K562 (cell line): Measurements from ENCODE around the gene TRAF3IP3. TPM values are rescaled to one million over a fixed set of nuclear protein-coding genes. Genes with fewer than 3 reads are reported as not detected.

ENCODE experiments used
- BDP1 ChIP-seq: IDR thresholded peaks from 3 replicates; pipeline ENCODE4 v1.6.1; 2011; ENCODE audit not compliant: insufficient read length, insufficient read depth
- GATAD2A ChIP-seq: fragments of 450-650 bp; IDR thresholded peaks from 2 replicates; pipeline ENCODE4 v1.6.1; 2017
- IRF1 ChIP-seq: sonication (generic); formaldehyde crosslinking; IDR thresholded peaks from 2 replicates; pipeline ENCODE4 v1.8.0; 2022; ENCODE audit warnings: missing genetic modification reagents, mild to moderate bottlenecking, borderline replicate concordance
- NFRKB ChIP-seq: fragments of 450-650 bp; IDR thresholded peaks from 2 replicates; pipeline ENCODE4 v1.6.1; 2016; ENCODE audit warnings: low read depth
- RBM22 ChIP-seq: fragments of 200-400 bp; formaldehyde crosslinking; IDR thresholded peaks from 2 replicates; pipeline ENCODE4 v1.6.1; 2018; ENCODE audit warnings: low read length, low read depth; ENCODE audit not compliant: poor library complexity, severe bottlenecking
- REST ChIP-seq, 2 experiments: fragments of 450-650 bp; formaldehyde crosslinking in 1 of 2; IDR thresholded peaks; 2 replicates each; pipeline versions ENCODE4 v1.4.0 to v1.6.1; 2014 to 2020; ENCODE audit warnings: mild to moderate bottlenecking in 2 of 2, borderline replicate concordance in 1 of 2, low read depth in 1 of 2
- STAG1 ChIP-seq: sonication (generic); formaldehyde crosslinking; IDR thresholded peaks from 2 replicates; pipeline ENCODE4 v1.5.0; 2020; ENCODE audit warnings: missing genetic modification reagents, borderline replicate concordance
- polyA plus RNA-seq, 8 experiments: library from polyadenylated mRNA; depleted of rRNA in 4 of 8; stranded (reverse) in 5 of 8; unstranded in 3 of 8; fragments of >200 nt; fragmentation: Nextera tagmentation in 2 of 8; fragmentation: Illumina TruSeq in 1 of 8; extraction: Ambion mirVana in 2 of 8; extraction: Trizol in 1 of 8; gene quantifications; 2 replicates each; pipeline versions ENCODE4 v1.2.1 to v1.2.3, GENCODE V29; 2011 to 2014; ENCODE audit warnings: inconsistent platforms in 1 of 8, missing spikeins in 1 of 8
- total RNA-seq, 7 experiments: library from RNA; depleted of rRNA in 6 of 7; stranded (reverse); fragments of >200 nt in 6 of 7; fragmentation: Illumina TruSeq in 2 of 7; extraction: Trizol in 2 of 7; gene quantifications; 2 replicates each; pipeline versions ENCODE4 v1.2.1 to v1.2.3, GENCODE V29; 2011 to 2021; ENCODE audit warnings: low replicate concordance in 1 of 7

The TRAF3IP3 gene
- total and polyA plus RNA-seq, 9 of the 15 experiments (the other 6 are each of a cell fraction or from before 2014, with no cell fraction given): 0.06 to 1.1 (median 0.31) TPM

- TF ChIP-seq REST (IDR thresholded peaks at IDR 0.05; ENCODE audit: borderline replicate concordance) (no peak), REST (CRISPR knock-in tag; IDR thresholded peaks at IDR 0.05; ENCODE audit: low read depth) (no peak), STAG1 (CRISPR knock-in tag) (no peak), RBM22 (no peak), IRF1 (CRISPR knock-in tag) (no peak), GATAD2A (no peak), NFRKB (no peak), BDP1 (no peak)
Observed at GRCh38 chr1:209715314-209715713, 40.5 kb upstream of the TRAF3IP3 start (continued).
